Lung microvascular endothelial cell (primary cell): ENCODE measurements around the gene CLDN15. TPM values are rescaled to one million over a fixed set of nuclear protein-coding genes. Genes with fewer than 3 reads are reported as not detected.
A peak's percentile ranks its signal among the peaks of the same experiment; 100 is the strongest.

Experiments used
- DNase-seq, 2 donors: peaks; one replicate each; pipeline versions ENCODE4 v3.0.0 to v3.0.0-alpha.2; 2010; ENCODE audit warnings: low read depth in 2 of 2
- total RNA-seq: library from RNA; depleted of rRNA; stranded (reverse); fragments of >200 nt; gene quantifications from 2 replicates; pipeline ENCODE4 v1.2.1, GENCODE V29; 2014

The CLDN15 gene
- total RNA-seq, 1 donor from 2014 or later, result 3.2 TPM

- peak; percentile 90 to 93 for DNase-seq
These were observed 7.0 kb upstream of the CLDN15 start, which contains the start of gene FIS1 for GRCh38 chr7:101244375-101245146. TSS of gene FIS1 (minus strand) at chr7:101245081. CDS start at chr7:101245004, 77 bp downstream.

DNA sequence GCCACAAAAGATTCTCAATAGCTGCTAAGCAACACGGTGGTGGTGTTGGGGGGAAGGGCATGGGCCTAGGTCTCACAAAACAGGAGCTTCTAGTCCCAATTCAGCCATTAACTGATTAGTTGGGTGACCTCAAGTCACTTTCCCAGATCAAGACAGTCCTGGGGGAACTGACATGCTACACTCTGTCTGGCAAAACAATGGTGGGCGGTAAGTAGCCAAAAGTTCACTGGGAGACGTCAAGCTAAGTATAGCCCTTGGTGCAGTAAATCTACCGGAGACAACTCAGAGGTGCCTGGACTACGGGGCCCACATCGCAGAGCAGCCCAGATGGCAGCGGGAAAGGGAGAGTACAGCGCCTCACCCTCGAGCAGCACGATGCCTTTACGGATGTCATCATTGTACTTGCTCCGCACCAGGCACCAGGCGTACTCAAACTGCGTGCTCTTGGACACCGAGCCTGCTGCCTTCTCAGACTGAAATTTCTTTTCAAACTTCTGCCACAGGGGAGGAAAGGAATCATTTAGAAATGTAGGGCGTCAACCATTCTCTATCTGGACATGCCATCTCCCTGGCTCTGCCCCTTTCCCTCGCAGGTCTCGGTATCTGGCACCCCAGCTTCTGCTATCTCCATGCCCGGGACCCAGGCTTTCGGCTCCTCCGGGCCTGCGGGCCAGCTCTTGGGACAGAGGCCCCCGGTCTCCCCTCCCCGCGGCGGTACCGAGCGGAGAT, 6.2 kb upstream of the CLDN15 start:
- peak; percentile 39 to 56 for DNase-seq

GRCh38 chr7:101241443-101242349, 4.1 kb upstream of the CLDN15 start:
- no peak for DNase-seq

DNA sequence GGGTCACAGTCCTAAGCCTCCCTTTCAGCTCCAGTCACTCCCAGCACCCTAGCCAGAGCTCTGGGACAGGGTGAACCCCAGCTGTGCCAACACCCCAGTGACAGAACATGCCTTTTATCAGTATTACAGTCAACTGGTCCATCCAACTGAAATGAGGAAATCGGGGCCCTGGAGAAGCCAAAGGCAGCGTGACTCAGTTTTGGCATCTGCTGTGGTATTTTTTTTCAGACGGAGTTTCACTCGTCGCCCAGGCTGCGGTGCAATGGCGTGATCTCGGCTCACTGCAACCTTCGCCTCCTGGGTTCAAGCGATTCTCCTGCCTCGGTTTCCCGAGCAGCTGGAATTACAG, 3.4 kb upstream of the CLDN15 start:
- DNase-seq, result peak in 1 of 2 donors; percentile 33

GRCh38 chr7:101240226-101241014, 2.8 kb upstream of the CLDN15 start:
- no peak for DNase-seq

DNA sequence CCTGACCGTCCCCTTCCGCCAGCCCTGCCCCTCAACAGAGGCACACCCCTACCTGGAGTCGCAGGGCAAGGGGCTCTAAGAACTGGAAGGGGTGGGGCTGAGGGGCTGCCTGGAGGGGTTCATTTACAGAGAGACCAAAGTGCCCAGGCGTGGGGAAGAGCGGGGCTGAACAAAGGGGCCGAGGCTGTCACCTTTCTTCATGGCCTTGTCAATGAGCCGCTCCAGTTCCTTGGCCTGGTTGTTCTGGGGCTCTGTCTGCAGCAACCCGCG, 2.3 kb upstream of the CLDN15 start:
- DNase-seq, result no peak

DNA sequence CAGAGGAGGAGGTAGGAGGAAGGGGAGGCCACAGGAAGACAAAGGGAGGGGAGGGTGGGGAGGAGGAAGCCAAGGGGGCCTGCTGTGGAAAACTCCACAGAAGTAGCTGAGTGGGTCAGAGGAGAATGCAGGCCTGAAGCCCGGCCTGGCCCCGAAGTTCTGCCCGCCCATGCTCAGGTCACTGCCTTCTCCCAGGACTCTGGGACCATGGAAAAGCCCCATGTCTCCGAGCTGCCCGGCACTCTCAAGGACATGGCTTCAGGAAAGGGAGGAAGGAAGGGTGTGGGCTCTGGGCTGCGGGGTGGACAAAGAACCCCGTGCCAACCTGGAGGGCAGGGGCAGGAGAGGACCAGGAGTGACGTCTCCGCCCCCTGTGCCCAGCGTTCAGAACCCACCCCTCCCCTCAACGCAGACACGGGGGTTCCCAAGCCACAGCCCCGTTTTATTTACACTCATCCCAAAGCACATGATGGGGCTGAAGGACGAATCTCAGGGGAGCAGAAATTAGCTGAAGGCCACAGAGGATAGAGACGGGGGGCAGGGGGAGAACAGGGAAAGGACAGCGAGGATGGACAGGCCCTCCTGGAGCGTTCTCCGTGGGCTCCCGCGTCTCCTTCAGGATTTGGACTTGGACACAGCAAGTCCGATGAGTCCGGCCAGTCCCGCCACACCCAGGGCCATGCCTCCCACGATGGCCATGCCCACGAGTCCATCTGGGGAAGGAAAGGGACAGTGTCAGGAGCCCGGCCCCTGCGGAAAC, 1.8 kb upstream of the CLDN15 start:
- peak; percentile 42 to 46 for DNase-seq

DNA sequence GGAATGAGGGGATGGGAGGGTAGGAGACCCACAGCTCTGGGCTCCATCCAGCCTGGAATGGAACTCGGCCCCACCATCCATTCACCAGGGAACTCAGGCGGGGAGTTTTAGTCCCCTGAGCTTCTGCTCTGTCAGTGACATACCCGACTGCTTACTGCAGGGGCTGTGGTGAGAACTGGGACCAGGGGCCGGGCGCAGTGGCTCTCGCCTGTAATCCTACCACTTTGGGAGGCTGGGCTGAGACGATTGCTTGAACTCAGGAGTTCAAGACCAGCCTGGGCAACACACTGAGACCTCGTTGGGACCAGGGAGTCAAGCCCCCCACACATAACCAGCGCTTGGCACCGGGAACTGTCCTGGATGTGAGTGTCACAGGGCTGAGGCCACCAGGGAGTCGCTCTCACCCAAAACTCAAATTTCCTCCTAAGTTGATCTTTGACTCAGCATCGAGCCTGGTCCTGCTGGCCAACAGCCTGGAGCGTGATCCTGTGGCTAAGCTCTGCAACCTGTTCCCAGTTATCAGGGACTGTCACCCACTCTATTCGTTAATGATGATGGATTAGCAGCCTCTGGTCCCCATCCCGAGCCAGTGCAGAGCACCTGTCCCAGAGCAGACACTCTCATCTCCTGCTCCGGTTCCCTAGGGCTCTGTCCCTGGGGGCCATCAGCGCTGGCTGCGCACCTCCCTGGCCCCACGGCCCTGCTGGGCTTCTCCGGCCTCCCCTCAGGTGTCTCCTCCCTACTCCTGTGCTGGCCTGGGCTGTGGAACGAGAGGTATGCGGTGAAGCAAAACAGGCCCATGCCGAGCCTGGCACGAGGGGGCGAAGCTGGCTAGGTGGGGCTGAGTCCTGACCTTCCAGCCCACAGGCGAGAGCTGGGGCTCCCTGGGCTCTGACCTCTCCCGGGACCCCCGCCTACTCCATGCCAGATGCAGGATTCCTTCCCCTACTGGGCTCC, 902 bp upstream of the CLDN15 start:
- DNase-seq, result no peak

DNA sequence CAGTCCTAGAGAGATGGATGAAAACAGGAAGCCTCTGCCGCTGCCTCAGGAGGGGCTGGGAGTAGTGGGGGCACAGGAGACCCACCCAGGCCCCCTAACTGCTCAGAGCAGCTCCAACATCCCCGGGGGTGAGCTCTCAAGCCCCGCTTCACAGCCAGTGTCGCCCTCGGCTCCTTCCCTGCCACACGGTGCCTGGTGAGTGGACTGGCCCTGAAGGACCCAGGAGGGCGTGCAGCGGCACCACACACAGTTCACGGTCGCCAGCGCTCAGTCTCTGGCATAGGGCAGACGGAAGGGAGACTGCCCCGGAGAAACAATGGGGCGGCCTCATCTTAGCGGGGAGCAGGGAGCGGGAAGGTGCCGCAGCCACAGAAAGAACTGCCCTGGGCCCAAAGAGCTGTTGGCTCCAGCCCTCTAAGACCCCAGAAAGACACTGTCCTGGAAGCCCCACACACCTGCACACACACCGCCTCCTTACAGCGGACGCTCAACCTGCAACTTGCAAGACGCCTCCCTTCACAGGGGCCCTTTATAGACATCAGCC, 1.2 kb downstream of the CLDN15 start:
- peak in 1 of 2 donors; percentile 0 for DNase-seq

- no peak for DNase-seq
These were observed 2.1 kb downstream of the CLDN15 start for GRCh38 chr7:101235522-101235921.

DNA sequence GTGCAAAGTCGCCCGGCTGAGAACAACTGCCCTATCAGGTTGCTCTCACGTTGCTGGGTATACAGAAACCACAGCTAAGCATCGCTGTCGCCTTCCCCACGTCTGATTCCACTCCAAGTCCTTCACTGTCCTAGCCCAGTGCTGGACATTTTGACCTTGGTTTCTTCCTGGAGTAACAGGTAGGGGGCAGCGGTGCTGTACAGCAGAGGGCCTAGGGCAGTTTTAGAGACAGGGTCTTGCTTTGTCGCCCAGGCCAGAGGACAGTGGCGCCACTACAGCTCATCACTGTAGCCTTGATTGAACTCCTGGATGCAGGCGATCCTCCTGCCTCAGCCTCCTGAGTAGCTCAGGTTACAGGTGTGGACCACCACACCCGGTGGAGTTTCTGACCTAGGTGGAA, 2.6 kb downstream of the CLDN15 start:
- peak; percentile 31 to 39 for DNase-seq

DNA sequence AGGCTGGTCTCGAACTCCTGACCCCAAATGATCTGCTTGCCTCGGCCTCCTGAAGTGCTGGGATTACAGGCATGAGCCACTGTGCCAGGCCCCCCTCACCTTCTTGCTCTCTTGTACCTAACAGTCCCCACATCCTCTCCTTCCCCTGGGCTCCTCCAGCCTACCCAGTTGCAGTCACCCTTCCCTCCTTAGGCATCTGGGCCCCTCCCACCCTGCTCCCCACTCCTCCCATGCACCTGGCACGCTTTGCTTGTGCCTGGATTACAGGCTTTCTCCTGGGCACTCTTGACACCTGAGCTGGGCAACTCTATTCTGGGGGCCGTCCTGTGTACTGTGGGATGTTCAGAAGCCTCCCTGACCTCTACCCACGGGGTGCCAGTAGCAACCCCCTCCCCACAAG, 3.0 kb downstream of the CLDN15 start:
- no peak for DNase-seq

GRCh38 chr7:101233907-101234547, 3.6 kb downstream of the CLDN15 start:
- DNase-seq, result no peak

DNA sequence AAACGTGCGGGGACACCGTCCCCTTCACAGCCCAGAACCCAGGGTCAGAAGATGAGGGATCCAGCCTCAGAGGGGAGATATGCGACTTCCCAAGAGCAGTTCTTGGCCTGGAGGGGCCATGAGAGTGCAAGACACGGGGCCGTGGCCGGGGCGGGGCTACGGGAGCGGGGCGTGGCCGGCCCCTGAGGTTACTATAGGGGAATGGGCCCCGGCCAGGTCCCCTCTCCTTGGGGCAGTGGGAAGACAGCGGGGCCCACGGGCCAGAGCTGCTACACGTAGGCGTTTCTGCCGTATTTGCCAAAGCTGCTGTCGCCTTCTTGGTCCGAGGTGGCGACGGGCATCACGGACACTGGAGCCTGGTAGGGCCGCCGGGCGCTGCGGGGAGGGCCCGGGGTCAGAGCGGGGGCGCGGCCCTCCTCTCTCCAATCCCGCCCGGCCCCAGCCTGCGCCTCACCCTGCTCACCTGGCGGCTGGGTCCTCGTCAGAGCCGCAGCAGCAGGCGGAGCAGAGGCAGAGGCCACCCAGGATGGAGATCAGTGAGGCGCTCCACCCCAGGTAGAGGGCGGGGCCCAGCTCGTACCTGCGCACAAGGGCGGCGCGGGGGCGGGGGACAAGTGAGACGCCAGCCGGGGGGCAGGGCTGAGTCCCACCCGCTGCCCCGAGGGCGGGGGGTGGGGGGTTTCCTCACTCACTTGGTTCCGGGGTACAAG, 5.3 kb downstream of the CLDN15 start:
- DNase-seq, result no peak

DNA sequence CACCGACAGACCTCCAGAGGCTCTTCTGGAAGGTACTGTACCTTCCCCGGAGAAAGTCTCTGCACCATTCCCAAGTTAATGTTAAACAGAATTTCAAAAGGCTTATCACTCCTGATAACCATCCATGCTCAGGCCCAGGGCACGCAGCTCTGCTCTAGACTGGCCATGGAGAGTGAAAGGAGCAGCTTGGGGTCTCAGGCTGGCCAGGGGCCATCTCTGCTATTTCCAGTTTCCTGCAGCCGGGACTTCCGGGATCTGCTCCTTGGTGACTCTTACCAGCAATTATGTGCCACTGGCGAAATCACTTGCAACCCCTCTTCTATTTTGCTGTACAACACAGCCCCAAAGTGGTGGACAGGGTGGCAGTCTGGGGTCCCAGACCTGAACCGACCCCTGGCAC, 6.0 kb downstream of the CLDN15 start:
- peak in 1 of 2 donors; percentile 26 for DNase-seq

- DNase-seq, result no peak
These were observed 10.9 kb downstream of the CLDN15 start for GRCh38 chr7:101226721-101227120.

DNA sequence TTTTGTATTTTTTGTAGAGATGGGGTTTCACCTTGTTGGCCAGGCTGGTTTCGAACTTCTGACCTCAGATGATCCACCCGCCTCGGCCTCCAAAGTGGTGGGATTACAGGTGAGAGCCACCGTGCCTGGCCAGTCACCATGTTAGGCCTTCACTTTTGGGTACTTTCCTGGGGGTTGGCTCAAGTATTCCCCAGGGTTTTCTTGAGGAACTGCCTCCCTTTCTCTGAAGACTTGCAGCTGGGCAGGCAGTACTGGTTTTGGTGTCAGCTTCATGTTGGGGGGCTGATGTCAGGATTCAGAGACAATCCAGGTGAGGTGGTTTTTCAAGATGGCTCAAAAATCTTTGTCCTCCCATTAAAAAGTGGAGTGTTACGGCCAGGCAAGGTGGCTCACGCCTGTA, 12.0 kb downstream of the CLDN15 start:
- no peak for DNase-seq

DNA sequence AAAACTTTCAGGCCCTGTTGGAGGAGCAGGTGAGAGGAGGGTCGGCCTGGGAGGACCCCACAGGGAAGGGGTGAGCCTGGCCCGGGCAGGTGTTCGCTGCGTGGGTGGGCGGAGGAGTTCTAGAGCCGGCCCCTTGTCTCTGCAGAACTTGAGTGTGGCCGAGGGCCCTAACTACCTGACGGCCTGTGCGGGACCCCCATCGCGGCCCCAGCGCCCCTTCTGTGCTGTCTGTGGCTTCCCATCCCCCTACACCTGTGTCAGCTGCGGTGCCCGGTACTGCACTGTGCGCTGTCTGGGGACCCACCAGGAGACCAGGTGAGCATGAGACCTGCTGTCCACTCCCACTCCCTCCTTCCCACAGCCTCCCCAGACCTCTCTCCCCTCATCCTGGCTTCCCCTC, 14.1 kb downstream of the CLDN15 start:
- DNase-seq, result no peak
